GM12878 (cell line): Measurements from ENCODE around the gene CEP128. TPM values are rescaled to one million over a fixed set of nuclear protein-coding genes. Genes with fewer than 3 reads are reported as not detected.

Experiments
- ATAC-seq: fragments of 200-7000 bp; cut with Tn5 transposase; 3 replicates; pipeline ENCODE4 v1.9.1; 2020; ENCODE audit warnings: mild to moderate bottlenecking, moderate library complexity
- BruUV-seq: library from RNA; stranded (reverse); fragments of 400-500 nt; replicated peaks from 2 replicates; lab custom pipeline; 2021; lab: Mats Ljungman, UMichigan
- CTCF ChIA-PET: fragments of 300-600 bp; sonication (Branson Sonifier 250); formaldehyde crosslinking; extraction: SDS; loops from one replicate; lab custom pipeline; 2021; ENCODE audit warnings: inconsistent platforms; lab: Yijun Ruan, JAX
- POLR2A ChIA-PET: fragments of 350-600 bp; formaldehyde crosslinking; extraction: SDS; loops from one replicate; lab custom pipeline; 2021; ENCODE audit warnings: inconsistent platforms; lab: Charles Lee
- RAD21 ChIA-PET: fragments of 300-600 bp; sonication (Branson Sonifier 250); formaldehyde crosslinking; loops from one replicate; lab custom pipeline; 2023; ENCODE audit warnings: antibody characterized with exemption; ENCODE audit not compliant: unreplicated experiment; lab: Charles Lee
- SMC1A ChIA-PET: fragments of 300-600 bp; sonication (Branson Sonifier 250); formaldehyde crosslinking; loops from one replicate; lab custom pipeline; 2023; ENCODE audit not compliant: unreplicated experiment, uncharacterized antibody; lab: Charles Lee
- DNase-seq: peaks from one replicate; pipeline ENCODE4 v3.0.0-alpha.2; 2011; ENCODE audit warnings: low read depth, low spot score
- FAIRE-seq: peaks from 3 replicates; lab custom pipeline; 2011; peaks lifted over from hg19 to GRCh38; lab: Jason Lieb, UNC
- H2AFZ ChIP-seq: 2 replicates; pipeline ENCODE4 v1.6.0; 2011; ENCODE audit warnings: low read depth, low read length, control low read depth; ENCODE audit not compliant: control insufficient read depth
- H3K27ac ChIP-seq: 2 replicates; pipeline ENCODE4 v1.5.1; 2011; ENCODE audit warnings: control low read depth; ENCODE audit not compliant: control insufficient read depth, insufficient read depth
- H3K27me3 ChIP-seq, 2 experiments: replicated peaks in 1 of 2; 2 replicates each; pipeline versions ENCODE4 v1.6.0 to v1.6.1; 2011; ENCODE audit warnings: low read length in 1 of 2; ENCODE audit not compliant: control insufficient read depth in 2 of 2, insufficient read depth in 2 of 2
- H3K36me3 ChIP-seq, 2 experiments: 2 replicates each; pipeline ENCODE4 v1.5.1; 2011; ENCODE audit warnings: low read length in 1 of 2; ENCODE audit not compliant: control insufficient read depth in 2 of 2, insufficient read depth in 2 of 2
- H3K4me1 ChIP-seq: 2 replicates; pipeline ENCODE4 v1.6.1; 2011; ENCODE audit warnings: mild to moderate bottlenecking, low read length, moderate library complexity, mixed read lengths; ENCODE audit not compliant: control insufficient read depth, insufficient read depth
- H3K4me2 ChIP-seq: 2 replicates; pipeline ENCODE4 v1.6.0; 2011; ENCODE audit warnings: control low read depth; ENCODE audit not compliant: control insufficient read depth, insufficient read depth
- H3K4me3 ChIP-seq: fragments of 200-600 bp; sonication (generic); 2 replicates; pipeline ENCODE4 v1.5.1; 2016
- H3K79me2 ChIP-seq: 2 replicates; pipeline ENCODE4 v1.6.0; 2011; ENCODE audit warnings: low read length; ENCODE audit not compliant: control insufficient read depth, insufficient read depth
- H3K9ac ChIP-seq: 2 replicates; pipeline ENCODE4 v1.8.0; 2011; ENCODE audit warnings: low read length, control low read depth, mixed read lengths; ENCODE audit not compliant: control insufficient read depth, insufficient read depth
- H3K9me3 ChIP-seq: replicated peaks from 3 replicates; pipeline ENCODE4 v1.5.1; 2011; ENCODE audit warnings: mild to moderate bottlenecking, low read length; ENCODE audit not compliant: control insufficient read depth, insufficient read depth
- H4K20me1 ChIP-seq: 2 replicates; pipeline ENCODE4 v1.6.0; 2011; ENCODE audit not compliant: control insufficient read depth, insufficient read depth
- CTCF ChIP-seq, 3 experiments: IDR thresholded peaks in 2 of 3; conservative IDR thresholded peaks in 1 of 3; 2 replicates each; pipeline ENCODE4 v1.5.1; 2011; ENCODE audit warnings: low read depth in 3 of 3, low read length in 3 of 3, mild to moderate bottlenecking in 3 of 3, control low read depth in 2 of 3, moderate library complexity in 2 of 3, inconsistent platforms in 1 of 3, mixed read lengths in 1 of 3; ENCODE audit not compliant: control insufficient read depth in 2 of 3, insufficient read depth in 1 of 3; ENCODE audit errors: extremely low read depth in 1 of 3
- GATAD2B ChIP-seq: fragments of 450-650 bp; conservative IDR thresholded peaks from 2 replicates; pipeline ENCODE4 v1.6.1; 2017; ENCODE audit warnings: low read depth, mild to moderate bottlenecking, moderate library complexity
- POLR2AphosphoS2 ChIP-seq: IDR thresholded peaks from 2 replicates; pipeline ENCODE4 v1.6.1; 2011; ENCODE audit warnings: low read depth, mild to moderate bottlenecking, low read length, improper control_type of control experiment, moderate library complexity
- WGBS: methylation state at CpG from one replicate; pipeline ENCODE4 v1.1.6; 2016; ENCODE audit warnings: low lambda C conversion rate; ENCODE audit not compliant: insufficient replicate concordance, insufficient coverage; ENCODE audit errors: missing lambda C conversion rate; 5-methylcytosine and 5-hydroxymethylcytosine counted together
- in situ Hi-C: fragments of 300-500 bp; cut with MboI; formaldehyde crosslinking; loops from 9 replicates; pipeline ENCODE4 v1.14.3; 2018; ENCODE audit warnings: mixed read lengths
- intact Hi-C: fragments of 100-400 bp; cut with micrococcal nuclease; formaldehyde crosslinking; loops from one replicate; pipeline ENCODE4 v1.14.2; 2022; ENCODE audit not compliant: unreplicated experiment
- polyA plus RNA-seq, 11 experiments: library from polyadenylated mRNA; depleted of rRNA in 4 of 11; unstranded in 6 of 11; stranded (reverse) in 5 of 11; fragments of >200 nt; fragmentation: Nextera tagmentation in 4 of 11; fragmentation: Illumina TruSeq in 1 of 11; extraction: Ambion mirVana in 4 of 11; extraction: Trizol in 1 of 11; gene quantifications; 1 replicate in 1 of 11; 2 replicates in 10 of 11; pipeline versions ENCODE4 v1.2.1 to v1.2.3, GENCODE V29; 2011 to 2016; ENCODE audit warnings: inconsistent platforms in 2 of 11, missing spikeins in 2 of 11, low read depth in 1 of 11
- total RNA-seq, 4 experiments: library from RNA; depleted of rRNA in 3 of 4; stranded (reverse); fragments of >200 nt in 3 of 4; fragmentation: Illumina TruSeq in 1 of 4; extraction: Trizol in 1 of 4; gene quantifications; 2 replicates each; pipeline versions ENCODE4 v1.2.1 to v1.2.3, GENCODE V29; 2013 to 2021

CEP128 gene
- total and polyA plus RNA-seq, 10 of the 15 experiments (the other 5 are each of a cell fraction or from before 2014, with no cell fraction given): 1.1 to 6.7 (median 3.4) TPM

- no peaks in the 10 kb centered on the region for H3K27me3 ChIP-seq
- no peak overlapping the region for H2AFZ ChIP-seq
- ATAC-seq (no peak), DNase-seq (no peak), FAIRE-seq (no peak)
- BruUV-seq: no TSS peak
- no peaks in the 10 kb centered on the region for H3K4me1 ChIP-seq
- peaks cover 0 to 2% of the 10 kb centered on the region in 2 experiments; a peak in 1 of 4 replicates for H3K36me3 ChIP-seq
- CTCF ChIA-PET: interaction anchor here (0.9 to 3.6 kb wide), 11 partner anchors 12 to 1904 kb away, joined by 3 to 23 read pairs (median 6); no protein-coding TSS in a partner anchor
- H3K27ac ChIP-seq: no peak overlapping the region
- H4K20me1 ChIP-seq: no peaks in the 10 kb centered on the region
- in situ Hi-C loops: no loop called here
- RAD21 ChIA-PET: interaction anchor here (0.8 to 2.0 kb wide), 4 partner anchors 12 to 1929 kb away, joined by 3 to 6 read pairs (median 3); no protein-coding TSS in a partner anchor
- SMC1A ChIA-PET: interaction anchor here (0.9 to 2.5 kb wide), 7 partner anchors 20 to 807 kb away, joined by 3 to 9 read pairs (median 3); no protein-coding TSS in a partner anchor
- intact Hi-C loops: no loop called here
- H3K4me2 ChIP-seq: no peak overlapping the region
- H3K4me3 ChIP-seq: no peak overlapping the region
- H3K9me3 ChIP-seq: peaks cover 3% of the 10 kb centered on the region; the same call in 2 of the 3 replicates
- no peak overlapping the region for H3K9ac ChIP-seq
- POLR2A ChIA-PET: no interaction called here
- WGBS: 43% methylated on average over 3 of the region's 3 CpGs
- H3K79me2 ChIP-seq: no peaks in the 10 kb centered on the region
- TF ChIP-seq POLR2AphosphoS2 (no peak), CTCF (IDR thresholded peaks at IDR 0.05 in 2 of 3, conservative IDR thresholded peaks at IDR 0.05 in 1 of 3; ENCODE audit: control insufficient read depth in 2 of 3, extremely low read depth in 1 of 3, insufficient read depth in 1 of 3, low read depth in 3 of 3, low read length in 3 of 3) (peak in 1 of 3 experiments; percentile 2; a peak in 1 of 6 replicates), GATAD2B (no peak)
These were observed 78.6 kb downstream of the CEP128 start for GRCh38 chr14:80862983-80863382.
